ENCODE data around the gene C1orf21. TPM values are rescaled to one million over a fixed set of nuclear protein-coding genes. Genes with fewer than 3 reads are reported as not detected.

Gene C1orf21
- total and polyA plus RNA-seq, 5 donors: 57.1 to 93.5 (median 73.4) TPM

- ATAC-seq: peak in 1 of 2 donors; percentile 10
These were observed 243.8 kb downstream of the C1orf21 start for GRCh38 chr1:184630679-184631060.

DNA sequence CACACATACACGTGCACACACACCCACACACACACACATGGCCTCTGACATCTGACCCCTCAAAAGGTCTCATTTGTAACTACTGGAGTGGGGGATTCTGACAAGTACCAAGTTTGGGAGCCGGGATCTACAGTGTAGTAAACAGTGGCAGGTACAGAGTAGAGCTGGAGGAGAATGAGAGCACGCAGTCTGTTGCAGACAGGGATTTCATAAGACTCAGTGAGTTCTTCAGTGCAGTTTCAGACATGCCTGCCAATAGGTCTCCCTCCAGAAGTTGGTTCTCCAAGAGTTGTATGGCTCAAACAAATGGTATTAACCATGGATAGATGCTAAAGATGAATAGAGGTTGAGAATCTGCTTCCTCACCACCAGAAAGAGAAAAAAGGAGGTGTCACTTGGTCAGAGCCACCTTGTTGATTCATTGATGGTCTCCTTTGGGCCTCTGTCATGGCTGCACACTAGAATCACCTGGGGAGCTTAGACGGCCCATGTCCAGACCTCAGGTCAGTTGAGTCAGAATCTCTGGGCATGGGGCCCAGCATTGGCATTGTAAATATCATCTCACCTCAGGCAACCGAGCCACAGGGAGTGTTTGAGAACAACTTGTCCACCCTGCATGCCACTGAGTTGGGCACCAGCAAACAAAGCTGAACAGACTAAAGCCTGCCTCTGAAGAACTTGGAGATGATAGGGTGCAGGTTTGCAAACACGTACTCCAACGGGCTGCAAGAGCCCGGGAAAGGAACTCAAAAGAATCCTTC is 245.8 kb downstream of the C1orf21 start:
- no peak overlapping the region for H3K4me3 ChIP-seq (ENCODE audit: low read length)
- ATAC-seq (no peak), DNase-seq (peak in 1 of 3 donors; percentile 38)
- H3K9me3 ChIP-seq (ENCODE audit: control insufficient read depth, low read length): no peaks in the 10 kb centered on the region
- intact Hi-C loops (cut with DNase I): no loop called here
- peak overlapping the region; percentile 41 for H3K27ac ChIP-seq (ENCODE audit: low read length)
- no peaks in the 10 kb centered on the region for H3K27me3 ChIP-seq (ENCODE audit: control insufficient read depth, insufficient read depth)
- H3K4me1 ChIP-seq (ENCODE audit: control insufficient read depth, insufficient read depth, low read length): peaks cover 29% of the 10 kb centered on the region
- 89% methylated on average over 8 of the region's 8 CpGs for WGBS

More at GRCh38 chr1:184630679-184631060, 243.8 kb downstream of the C1orf21 start:
- no peaks in the 10 kb centered on the region for H3K9me3 ChIP-seq (ENCODE audit: control insufficient read depth, low read length)
- H3K27me3 ChIP-seq (ENCODE audit: control insufficient read depth, insufficient read depth): no peaks in the 10 kb centered on the region
- no peak overlapping the region for H3K4me3 ChIP-seq (ENCODE audit: low read length)
- WGBS: 54% methylated on average over 5 of the region's 5 CpGs
- intact Hi-C loops (cut with DNase I): no loop called here
- DNase-seq: no peak
- H3K4me1 ChIP-seq (ENCODE audit: control insufficient read depth, insufficient read depth, low read length): peaks cover 38% of the 10 kb centered on the region
- H3K27ac ChIP-seq (ENCODE audit: low read length): peak overlapping the region; percentile 91

GRCh38 chr1:184633785-184634184 is 247.0 kb downstream of the C1orf21 start:
- Histone ChIP-seq H3K27me3 (ENCODE audit: control insufficient read depth, insufficient read depth) (no peaks in the 10 kb centered on the region), H3K4me1 (ENCODE audit: control insufficient read depth, insufficient read depth, low read length) (peaks cover 29% of the 10 kb centered on the region), H3K9me3 (ENCODE audit: control insufficient read depth, low read length) (no peaks in the 10 kb centered on the region), H3K4me3 (ENCODE audit: low read length) (no peak overlapping the region), H3K27ac (ENCODE audit: low read length) (no peak overlapping the region)
- intact Hi-C loops (cut with DNase I): no loop called here
- ATAC-seq (no peak), DNase-seq (peak in 2 of 3 donors; percentile 40 to 64)
- 66% methylated on average over 4 of the region's 4 CpGs for WGBS

DNA sequence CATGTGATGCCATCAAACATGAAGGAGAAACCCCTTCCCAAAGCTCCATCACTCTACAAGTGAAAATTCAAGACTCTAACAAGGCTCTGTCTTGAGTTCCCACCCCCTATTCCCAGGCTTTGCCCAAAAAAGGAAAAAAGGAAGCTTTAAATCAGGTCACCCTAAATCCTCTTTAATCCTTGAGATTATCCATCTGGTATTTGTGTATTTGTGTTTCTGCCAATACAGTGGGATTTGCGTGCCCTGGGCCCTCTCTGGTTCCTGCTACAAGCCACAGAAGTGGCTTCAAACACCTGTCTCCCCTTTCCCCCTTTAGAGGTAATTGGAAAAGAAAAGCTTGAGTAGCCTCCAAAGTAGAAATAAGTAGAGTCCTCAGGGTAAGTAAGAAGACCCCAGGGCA is 247.5 kb downstream of the C1orf21 start:
- H3K4me1 ChIP-seq (ENCODE audit: control insufficient read depth, insufficient read depth, low read length): peaks cover 27% of the 10 kb centered on the region
- no peaks in the 10 kb centered on the region for H3K27me3 ChIP-seq (ENCODE audit: control insufficient read depth, insufficient read depth)
- H3K4me3 ChIP-seq (ENCODE audit: low read length): no peak overlapping the region
- 92% methylated on average over 1 of the region's 1 CpG for WGBS
- ATAC-seq: no peak
- no peak for DNase-seq
- H3K27ac ChIP-seq (ENCODE audit: low read length): no peak overlapping the region
- intact Hi-C loops (cut with DNase I): no loop called here
- no peaks in the 10 kb centered on the region for H3K9me3 ChIP-seq (ENCODE audit: control insufficient read depth, low read length)

DNA sequence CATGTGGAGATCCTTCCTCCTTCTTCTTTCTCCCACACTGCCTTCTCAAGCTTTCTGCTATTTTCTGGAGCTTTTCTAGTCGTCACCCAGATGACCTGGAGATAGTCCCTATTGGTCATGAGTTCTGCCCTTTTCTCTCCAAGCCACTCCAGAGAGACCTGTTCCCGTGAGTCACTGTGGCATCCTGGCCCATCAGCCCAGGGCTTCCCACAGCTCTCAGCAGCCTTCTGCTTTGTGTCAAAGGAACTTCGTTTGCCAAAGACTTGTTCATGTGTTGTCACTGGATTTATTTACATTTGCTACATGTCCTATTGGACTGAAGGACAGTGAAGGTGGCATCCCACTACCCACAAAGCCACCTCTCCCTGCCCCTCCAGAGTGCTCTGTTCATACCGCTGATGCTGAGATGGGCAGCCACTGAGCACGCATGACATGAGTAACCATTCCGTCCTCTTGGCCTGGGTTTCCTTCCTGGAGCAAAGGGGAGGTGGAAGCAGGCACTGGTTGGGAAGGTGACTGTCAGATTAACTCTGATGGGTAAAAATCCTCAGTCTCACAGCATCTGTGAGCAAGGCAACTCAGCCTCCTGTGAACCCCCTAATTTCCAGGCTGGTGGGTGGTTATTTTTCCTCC is 248.6 kb downstream of the C1orf21 start:
- peak in 1 of 2 donors; percentile 49 for ATAC-seq
- whole genome bisulfite sequencing: 60% methylated on average over 6 of the region's 6 CpGs

GRCh38 chr1:184635980-184636431 is 249.2 kb downstream of the C1orf21 start:
- Histone ChIP-seq H3K9me3 (ENCODE audit: control insufficient read depth, low read length) (no peaks in the 10 kb centered on the region), H3K4me3 (ENCODE audit: low read length) (no peak overlapping the region), H3K27ac (ENCODE audit: low read length) (no peak overlapping the region), H3K27me3 (ENCODE audit: control insufficient read depth, insufficient read depth) (no peaks in the 10 kb centered on the region), H3K4me1 (ENCODE audit: control insufficient read depth, insufficient read depth, low read length) (peaks cover 22% of the 10 kb centered on the region)
- WGBS: 67% methylated on average over 6 of the region's 6 CpGs
- peak; percentile 67 to 71 for ATAC-seq
- DNase-seq: peak; percentile 62 to 87 (median 75)
- intact Hi-C loops (cut with DNase I): no loop called here

More for the DNA sequence above, 248.6 kb downstream of the C1orf21 start:
- H3K4me3 ChIP-seq (ENCODE audit: low read length): no peak overlapping the region
- peaks cover 21% of the 10 kb centered on the region for H3K4me1 ChIP-seq (ENCODE audit: control insufficient read depth, insufficient read depth, low read length)
- H3K27ac ChIP-seq (ENCODE audit: low read length): no peak overlapping the region
- DNase-seq: no peak
- no peaks in the 10 kb centered on the region for H3K27me3 ChIP-seq (ENCODE audit: control insufficient read depth, insufficient read depth)
- intact Hi-C loops (cut with DNase I): no loop called here
- no peaks in the 10 kb centered on the region for H3K9me3 ChIP-seq (ENCODE audit: control insufficient read depth, low read length)

DNA sequence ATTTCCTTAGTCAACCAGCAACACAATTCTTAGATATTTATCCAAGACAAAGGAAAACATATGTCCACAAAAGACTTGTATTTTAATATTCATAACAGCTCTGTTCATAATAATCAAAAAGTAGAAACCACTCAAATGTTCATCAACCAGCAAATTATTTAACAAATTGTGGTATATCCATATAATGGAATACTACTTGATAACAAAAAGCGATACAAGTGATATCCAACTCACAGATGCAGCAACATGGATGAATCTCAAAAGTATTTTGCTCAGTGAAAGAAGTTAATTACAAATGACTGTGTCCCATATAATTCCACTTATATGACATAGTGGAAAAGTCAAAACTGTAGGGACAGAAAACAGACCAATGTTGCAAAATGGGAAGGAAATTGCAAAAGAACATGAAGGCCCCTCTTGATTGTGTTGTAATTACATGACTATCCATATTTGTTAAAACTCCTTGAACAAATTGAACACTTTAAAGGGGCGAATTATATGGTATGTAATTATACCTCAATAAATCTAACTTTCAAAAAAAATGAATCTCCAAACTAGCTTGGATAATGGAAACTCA is 250.9 kb downstream of the C1orf21 start:
- Histone ChIP-seq H3K27ac (ENCODE audit: low read length) (no peak overlapping the region), H3K9me3 (ENCODE audit: control insufficient read depth, low read length) (no peaks in the 10 kb centered on the region), H3K27me3 (ENCODE audit: control insufficient read depth, insufficient read depth) (no peaks in the 10 kb centered on the region), H3K4me1 (ENCODE audit: control insufficient read depth, insufficient read depth, low read length) (peaks cover 21% of the 10 kb centered on the region), H3K4me3 (ENCODE audit: low read length) (no peak overlapping the region)
- ATAC-seq (no peak), DNase-seq (no peak)
- intact Hi-C loops (cut with DNase I): no loop called here
- WGBS: 92% methylated on average over 2 of the region's 2 CpGs

DNA sequence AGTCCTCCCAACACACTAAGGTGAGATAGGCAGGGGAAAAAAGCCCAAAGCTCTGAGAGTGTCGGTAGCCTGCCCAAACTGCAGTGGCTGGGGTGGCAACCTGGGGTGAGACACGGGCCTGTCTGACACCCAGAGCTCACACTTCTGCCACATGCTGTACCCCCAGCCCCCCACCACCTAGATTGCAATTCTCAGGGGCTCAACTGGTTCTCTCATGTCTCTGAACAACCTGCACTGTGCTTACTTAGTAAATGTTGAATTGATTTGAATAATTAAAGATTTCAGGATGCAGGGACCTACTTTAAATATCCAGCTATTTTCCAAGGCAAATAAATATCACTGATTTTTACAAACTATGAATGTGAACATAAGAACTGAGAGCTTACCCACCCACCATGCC is 252.4 kb downstream of the C1orf21 start:
- no peaks in the 10 kb centered on the region for H3K27me3 ChIP-seq (ENCODE audit: control insufficient read depth, insufficient read depth)
- peaks cover 13% of the 10 kb centered on the region for H3K4me1 ChIP-seq (ENCODE audit: control insufficient read depth, insufficient read depth, low read length)
- intact Hi-C loops (cut with DNase I): no loop called here
- DNase-seq: no peak
- H3K9me3 ChIP-seq (ENCODE audit: control insufficient read depth, low read length): no peaks in the 10 kb centered on the region
- H3K27ac ChIP-seq (ENCODE audit: low read length): no peak overlapping the region
- WGBS: 87% methylated on average over 2 of the region's 2 CpGs
- no peak overlapping the region for H3K4me3 ChIP-seq (ENCODE audit: low read length)
- ATAC-seq: no peak

DNA sequence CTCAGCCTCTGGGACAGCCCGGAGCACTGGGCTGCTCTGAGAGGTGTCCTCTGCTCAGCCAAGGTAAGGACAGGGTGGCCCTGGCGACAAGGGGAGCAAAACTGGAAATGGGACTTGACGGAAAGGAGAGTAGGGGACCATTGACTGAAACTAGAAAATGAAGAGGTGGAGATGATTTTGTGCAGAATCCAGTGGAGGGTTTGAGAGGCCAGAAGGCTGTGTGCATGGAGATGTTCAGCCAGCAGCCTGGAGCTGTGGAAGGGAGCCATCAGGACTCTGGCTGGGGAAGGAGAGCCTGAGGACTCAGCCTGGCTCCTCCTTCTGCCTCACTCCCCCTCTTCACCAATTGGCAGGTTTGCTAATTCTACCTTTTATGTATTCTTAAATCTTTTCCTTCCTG is 253.7 kb downstream of the C1orf21 start:
- no peaks in the 10 kb centered on the region for H3K27me3 ChIP-seq (ENCODE audit: control insufficient read depth, insufficient read depth)
- no peak overlapping the region for H3K27ac ChIP-seq (ENCODE audit: low read length)
- peak in 1 of 3 donors; percentile 66 for DNase-seq
- H3K4me3 ChIP-seq (ENCODE audit: low read length): no peak overlapping the region
- ATAC-seq: peak in 1 of 2 donors; percentile 46
- intact Hi-C loops (cut with DNase I): no loop called here
- peaks cover 8% of the 10 kb centered on the region for H3K4me1 ChIP-seq (ENCODE audit: control insufficient read depth, insufficient read depth, low read length)
- no peaks in the 10 kb centered on the region for H3K9me3 ChIP-seq (ENCODE audit: control insufficient read depth, low read length)
- WGBS: 80% methylated on average over 3 of the region's 3 CpGs

- WGBS: 76% methylated on average over 2 of the region's 2 CpGs
- ATAC-seq: no peak
- Histone ChIP-seq H3K27ac (ENCODE audit: low read length) (no peak overlapping the region), H3K27me3 (ENCODE audit: control insufficient read depth, insufficient read depth) (no peaks in the 10 kb centered on the region), H3K4me3 (ENCODE audit: low read length) (no peak overlapping the region), H3K4me1 (ENCODE audit: control insufficient read depth, insufficient read depth, low read length) (peaks cover 4% of the 10 kb centered on the region), H3K9me3 (ENCODE audit: control insufficient read depth, low read length) (no peaks in the 10 kb centered on the region)
- no peak for DNase-seq
- intact Hi-C loops (cut with DNase I): no loop called here
These were observed 255.1 kb downstream of the C1orf21 start for GRCh38 chr1:184641894-184642293.

DNA sequence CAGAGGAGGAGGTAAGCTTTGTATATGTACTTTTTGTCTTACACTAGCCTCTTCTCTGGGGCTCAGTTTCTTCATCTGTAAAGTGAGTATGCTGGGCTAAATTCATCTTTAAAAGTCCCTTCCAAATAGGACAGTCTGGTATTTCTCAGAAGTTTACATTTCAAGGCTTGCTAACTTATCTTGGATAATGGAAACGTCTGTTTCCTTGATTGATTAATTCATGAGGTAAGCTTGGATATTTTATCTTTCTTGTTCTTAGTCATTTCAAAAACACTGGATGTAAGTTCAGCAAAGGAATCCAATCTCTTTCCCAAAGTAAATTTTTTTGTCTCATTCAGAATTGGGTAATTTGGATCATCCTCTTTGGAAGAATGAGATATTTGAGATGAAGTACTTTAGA is 256.8 kb downstream of the C1orf21 start:
- Histone ChIP-seq H3K27ac (ENCODE audit: low read length) (no peak overlapping the region), H3K4me1 (ENCODE audit: control insufficient read depth, insufficient read depth, low read length) (peaks cover 4% of the 10 kb centered on the region), H3K4me3 (ENCODE audit: low read length) (no peak overlapping the region), H3K9me3 (ENCODE audit: control insufficient read depth, low read length) (no peaks in the 10 kb centered on the region), H3K27me3 (ENCODE audit: control insufficient read depth, insufficient read depth) (no peaks in the 10 kb centered on the region)
- WGBS: 49% methylated on average over 1 of the region's 1 CpG
- DNase-seq (no peak), ATAC-seq (no peak)
- intact Hi-C loops (cut with DNase I): no loop called here

Measured in right cardiac atrium (tissue), 5 donors.